Skeletal muscle tissue (tissue), 4 donors: ENCODE measurements around the gene REC114. TPM values are rescaled to one million over a fixed set of nuclear protein-coding genes. Genes with fewer than 3 reads are reported as not detected.
"Not testable (repeated sequence)": the region's sequence is repeated elsewhere in the genome, so short reads cannot be mapped to it uniquely, and the experiment has no call there.

Experiments
- H3K27ac ChIP-seq: one replicate; pipeline ENCODE4 v1.7.0; 2013; ENCODE audit warnings: mild to moderate bottlenecking, low read depth, low read length, inconsistent platforms
- H3K27me3 ChIP-seq, 3 donors: one replicate each; pipeline ENCODE4 v1.7.0; 2013; ENCODE audit warnings: low read length in 3 of 3; ENCODE audit not compliant: control insufficient read depth in 3 of 3, insufficient read depth in 3 of 3
- H3K36me3 ChIP-seq, 3 donors: one replicate each; pipeline ENCODE4 v1.7.0; 2013; ENCODE audit warnings: low read length in 3 of 3; ENCODE audit not compliant: control insufficient read depth in 3 of 3, insufficient read depth in 3 of 3
- H3K4me1 ChIP-seq, 3 donors: one replicate each; pipeline ENCODE4 v1.7.0; 2013; ENCODE audit warnings: low read length in 3 of 3, mild to moderate bottlenecking in 3 of 3; ENCODE audit not compliant: control insufficient read depth in 3 of 3, insufficient read depth in 3 of 3
- H3K4me3 ChIP-seq, 3 donors: one replicate each; pipeline ENCODE4 v1.7.0; 2013; ENCODE audit warnings: low read length in 3 of 3
- H3K9ac ChIP-seq, 3 donors: one replicate each; pipeline ENCODE4 v1.7.0; 2013; ENCODE audit warnings: low read length in 3 of 3, mild to moderate bottlenecking in 3 of 3, moderate library complexity in 2 of 3, low read depth in 1 of 3
- H3K9me3 ChIP-seq, 3 donors: one replicate each; pipeline ENCODE4 v1.7.0; 2013; ENCODE audit warnings: low read length in 3 of 3; ENCODE audit not compliant: control insufficient read depth in 3 of 3
- total RNA-seq: library from RNA; depleted of rRNA; stranded (reverse); fragments of >200 nt; gene quantifications from one replicate; pipeline ENCODE4 v1.2.3, GENCODE V29; 2014
- donor health status: Osteomylitis.

REC114 gene
- total RNA-seq, 1 donor from 2014 or later, result not detected

GRCh38 chr15:73568564-73569280 lies 125.8 kb downstream of the REC114 start:
- peaks cover 41 to 68% (median 65%) of the 10 kb centered on the region in 3 donors for H3K36me3 ChIP-seq

DNA sequence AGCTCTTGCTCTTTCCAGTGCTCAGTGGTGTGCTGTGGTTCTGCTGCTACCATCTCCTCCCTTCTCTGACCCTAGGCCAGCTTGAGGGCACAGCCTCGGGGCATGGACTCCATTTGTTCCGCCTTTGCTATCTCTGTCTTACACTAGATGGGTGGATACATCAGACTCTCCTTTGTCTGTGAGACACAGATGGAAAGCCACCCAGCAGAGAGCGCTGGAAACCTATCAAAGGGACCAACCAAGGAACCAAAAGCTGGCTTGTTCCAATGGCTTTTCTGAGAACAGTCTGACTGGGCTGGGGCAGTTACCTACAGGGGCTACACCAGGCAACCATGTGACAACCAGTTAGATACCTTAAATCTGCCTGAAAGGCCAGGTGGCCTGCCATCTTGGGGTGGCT lies 126.4 kb downstream of the REC114 start:
- H3K27me3 ChIP-seq, result no peaks in the 10 kb centered on the region
- peaks cover 0 to 2% (median 0%) of the 10 kb centered on the region in 3 donors for H3K4me1 ChIP-seq
- no peaks in the 10 kb centered on the region for H3K9me3 ChIP-seq
- peaks cover 41 to 69% (median 63%) of the 10 kb centered on the region in 3 donors for H3K36me3 ChIP-seq
- H3K27ac ChIP-seq, result no peak overlapping the region
- H3K9ac ChIP-seq, result no peak overlapping the region
- H3K4me3 ChIP-seq, result no peak overlapping the region

More at GRCh38 chr15:73568564-73569280, 125.8 kb downstream of the REC114 start:
- no peaks in the 10 kb centered on the region for H3K9me3 ChIP-seq
- peaks cover 0 to 4% (median 0%) of the 10 kb centered on the region in 3 donors for H3K4me1 ChIP-seq
- H3K27ac ChIP-seq, result no peak overlapping the region
- H3K9ac ChIP-seq, result no peak overlapping the region
- no peaks in the 10 kb centered on the region for H3K27me3 ChIP-seq
- no peak overlapping the region for H3K4me3 ChIP-seq

DNA sequence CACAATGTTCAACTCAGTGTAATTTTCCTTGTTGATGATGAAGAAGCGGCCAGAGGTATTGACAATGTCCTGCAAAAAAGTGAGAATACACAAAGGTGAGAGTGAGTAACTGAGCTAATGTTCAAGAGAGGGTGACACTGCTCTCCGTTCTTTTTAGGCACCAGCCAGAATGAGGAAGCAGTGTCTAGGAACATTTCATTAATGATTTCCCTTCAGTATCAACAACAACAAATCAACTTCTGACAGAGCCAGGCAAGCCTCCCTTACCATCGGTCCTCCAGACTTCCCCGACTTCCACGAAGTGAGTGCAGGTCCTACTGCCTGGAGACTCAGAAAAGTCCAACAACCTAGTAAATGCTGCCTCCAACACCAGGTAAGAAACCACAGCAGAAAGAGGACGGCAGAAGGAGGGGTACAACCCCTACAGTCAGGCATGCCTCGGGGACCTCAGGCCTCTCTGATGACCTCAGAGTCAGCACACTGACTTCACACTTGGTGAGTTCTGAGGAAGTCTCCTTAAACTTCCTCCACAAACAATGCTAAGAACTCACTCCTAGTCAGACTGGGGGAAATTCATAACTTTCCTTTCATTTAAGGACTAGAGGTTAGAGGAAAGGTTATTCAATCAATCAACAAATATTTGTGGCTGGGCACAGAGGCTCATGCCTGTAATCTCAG lies 127.5 kb downstream of the REC114 start:
- Histone ChIP-seq H3K9ac (no peak overlapping the region), H3K27me3 (no peaks in the 10 kb centered on the region), H3K4me1 (no peaks in the 10 kb centered on the region), H3K4me3 (no peak overlapping the region), H3K27ac (no peak overlapping the region), H3K9me3 (no peaks in the 10 kb centered on the region), H3K36me3 (peaks cover 41 to 65% (median 64%) of the 10 kb centered on the region in 3 donors)

- H3K9ac ChIP-seq, result no peak overlapping the region
- peaks cover 0 to 6% (median 0%) of the 10 kb centered on the region in 3 donors for H3K4me1 ChIP-seq
- H3K27me3 ChIP-seq, result no peaks in the 10 kb centered on the region
- H3K36me3 ChIP-seq, result peaks cover 41 to 67% (median 61%) of the 10 kb centered on the region in 3 donors
- H3K27ac ChIP-seq, result no peak overlapping the region
- H3K4me3 ChIP-seq, result no peak overlapping the region
- H3K9me3 ChIP-seq, result no peaks in the 10 kb centered on the region
Measured at GRCh38 chr15:73571346-73571745, 128.4 kb downstream of the REC114 start.

DNA sequence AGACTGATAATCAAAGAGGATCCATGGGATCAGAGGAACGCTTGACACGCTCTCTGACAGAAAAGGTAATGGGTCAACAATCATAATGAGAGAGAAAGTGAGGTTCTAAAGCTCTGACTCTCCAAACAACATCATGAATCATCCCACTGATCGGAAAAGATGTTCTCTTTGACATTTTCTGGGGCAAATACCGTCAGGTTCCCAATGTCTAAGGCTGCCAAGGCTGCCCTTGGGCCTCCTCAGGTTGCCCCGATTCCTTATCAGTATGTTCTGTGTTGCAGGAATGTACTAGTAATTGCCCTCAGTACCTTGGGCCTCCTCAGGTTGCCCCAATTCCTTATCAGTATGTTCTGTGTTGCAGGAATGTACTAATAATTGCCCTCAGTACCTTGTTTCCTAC lies 129.3 kb downstream of the REC114 start:
- H3K27ac ChIP-seq, result no peak overlapping the region
- no peak overlapping the region for H3K9ac ChIP-seq
- H3K4me1 ChIP-seq, result peaks cover 0 to 6% (median 0%) of the 10 kb centered on the region in 3 donors
- peaks cover 41 to 71% (median 58%) of the 10 kb centered on the region in 3 donors for H3K36me3 ChIP-seq
- H3K9me3 ChIP-seq, result no peaks in the 10 kb centered on the region
- H3K4me3 ChIP-seq, result no peak overlapping the region
- no peaks in the 10 kb centered on the region for H3K27me3 ChIP-seq

DNA sequence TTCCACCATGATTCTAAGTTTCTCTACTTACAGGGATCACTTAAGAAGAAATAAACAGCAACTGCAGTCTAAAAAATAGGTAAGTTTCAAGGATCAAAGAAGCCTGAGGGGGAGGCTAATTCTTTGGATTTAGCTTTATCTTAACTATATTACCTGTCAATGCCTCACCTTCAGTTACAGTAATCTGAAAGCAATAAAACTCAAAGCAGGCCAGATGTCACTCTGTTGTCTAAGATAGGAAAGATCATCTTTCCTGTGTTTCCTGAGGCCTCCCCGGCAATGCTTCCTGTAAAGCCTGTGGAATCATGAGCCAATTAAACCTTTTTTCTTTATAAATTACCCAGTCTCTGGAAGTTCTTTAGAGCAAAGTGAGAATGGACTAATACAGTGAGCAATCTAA lies 130.1 kb downstream of the REC114 start:
- Histone ChIP-seq H3K9ac (no peak overlapping the region), H3K27me3 (no peaks in the 10 kb centered on the region), H3K4me1 (peaks cover 0 to 6% (median 0%) of the 10 kb centered on the region in 3 donors), H3K27ac (no peak overlapping the region), H3K36me3 (peaks cover 37 to 66% (median 54%) of the 10 kb centered on the region in 3 donors), H3K9me3 (no peaks in the 10 kb centered on the region), H3K4me3 (no peak overlapping the region)

DNA sequence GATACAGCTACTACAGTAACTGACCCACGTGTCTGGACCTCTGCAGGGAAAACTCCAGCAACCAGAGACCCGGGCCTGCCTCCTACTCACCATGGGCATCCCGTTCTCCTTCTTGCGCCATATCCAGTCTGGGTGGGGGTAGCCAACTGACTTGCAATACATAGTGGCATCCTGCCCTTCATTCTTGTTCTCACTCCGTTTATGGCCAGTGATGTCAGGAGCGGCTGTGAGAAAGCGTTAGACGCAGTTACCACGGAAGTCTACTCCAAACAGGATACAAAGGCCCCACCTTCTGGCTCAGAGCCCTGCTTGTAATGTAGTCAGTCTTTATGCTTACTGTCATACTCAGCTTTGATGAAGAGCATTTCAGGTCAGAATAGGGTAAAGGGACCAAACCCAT lies 130.6 kb downstream of the REC114 start:
- Histone ChIP-seq H3K4me3 (no peak overlapping the region), H3K4me1 (peaks cover 0 to 6% (median 0%) of the 10 kb centered on the region in 3 donors), H3K9me3 (no peaks in the 10 kb centered on the region), H3K27ac (no peak overlapping the region), H3K36me3 (peaks cover 36 to 61% (median 53%) of the 10 kb centered on the region in 3 donors), H3K27me3 (no peaks in the 10 kb centered on the region), H3K9ac (no peak overlapping the region)

GRCh38 chr15:73575636-73576247 lies 132.8 kb downstream of the REC114 start:
- H3K27me3 ChIP-seq, result no peaks in the 10 kb centered on the region
- H3K9me3 ChIP-seq, result no peaks in the 10 kb centered on the region
- no peak overlapping the region for H3K4me3 ChIP-seq
- peaks cover 0 to 6% (median 0%) of the 10 kb centered on the region in 3 donors for H3K4me1 ChIP-seq
- H3K9ac ChIP-seq, result no peak overlapping the region
- H3K27ac ChIP-seq, result no peak overlapping the region
- peaks cover 17 to 46% (median 45%) of the 10 kb centered on the region in 3 donors for H3K36me3 ChIP-seq

DNA sequence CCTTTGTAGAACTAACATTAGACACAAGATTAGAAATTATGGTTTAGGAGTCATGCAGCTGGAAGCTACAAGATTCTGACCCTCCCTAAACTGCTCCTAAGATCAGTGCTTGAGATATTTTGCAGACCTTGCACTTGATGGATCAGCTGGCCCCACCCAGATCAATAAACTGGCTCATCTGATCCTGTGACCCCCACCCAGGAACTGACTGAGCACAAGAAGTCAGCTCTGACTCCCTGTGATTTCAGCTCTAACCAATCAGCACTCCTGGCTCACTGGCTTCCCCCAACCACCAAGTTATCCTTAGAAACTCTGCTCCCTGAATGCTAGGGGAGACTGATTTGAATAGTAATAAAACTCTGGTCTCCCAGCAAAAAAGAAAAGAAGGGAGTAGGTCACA lies 134.6 kb downstream of the REC114 start:
- not testable (repeated sequence) for H3K27me3 ChIP-seq, H3K27ac ChIP-seq, H3K9ac ChIP-seq, H3K9me3 ChIP-seq, H3K4me3 ChIP-seq, H3K4me1 ChIP-seq
- peaks cover 12 to 39% (median 36%) of the 10 kb centered on the region in 3 donors for H3K36me3 ChIP-seq

- Histone ChIP-seq H3K4me1 (peaks cover 0 to 6% (median 0%) of the 10 kb centered on the region in 3 donors), H3K36me3 (peaks cover 9 to 39% (median 36%) of the 10 kb centered on the region in 3 donors), H3K4me3 (no peak overlapping the region), H3K9ac (no peak overlapping the region), H3K27me3 (no peaks in the 10 kb centered on the region), H3K27ac (no peak overlapping the region), H3K9me3 (no peaks in the 10 kb centered on the region)
Measured at GRCh38 chr15:73578026-73578425, 135.1 kb downstream of the REC114 start.
